HCT116 (cell line): ENCODE results near the gene SDC3. TPM values are rescaled to one million over a fixed set of nuclear protein-coding genes. Genes with fewer than 3 reads are reported as not detected.

ENCODE experiments used
- ATAC-seq: fragments of 200-7000 bp; cut with Tn5 transposase; 2 replicates; pipeline ENCODE4 v1.9.1; 2020; ENCODE audit warnings: mild to moderate bottlenecking, moderate library complexity
- BruUV-seq: library from RNA; stranded (reverse); fragments of 400-500 nt; replicated peaks from 2 replicates; lab custom pipeline; 2021; lab: Mats Ljungman, UMichigan
- CTCF ChIA-PET: fragments of 300-600 bp; sonication (Branson Sonifier 250); formaldehyde crosslinking; loops from one replicate; lab custom pipeline; 2021; ENCODE audit warnings: antibody characterized with exemption; lab: Charles Lee
- POLR2A ChIA-PET: fragments of 300-600, 350-600 bp; sonication (Branson Sonifier 250); formaldehyde crosslinking; loops from one replicate; lab custom pipeline; 2021; ENCODE audit warnings: antibody characterized with exemption; lab: Charles Lee
- RAD21 ChIA-PET, 2 experiments: fragments of 300-600 bp; sonication (Branson Sonifier 250); formaldehyde crosslinking; loops; one replicate each; lab custom pipeline; 2023; ENCODE audit warnings: low total read pairs in 2 of 2; ENCODE audit not compliant: uncharacterized antibody in 2 of 2, unreplicated experiment in 2 of 2, low non-redundant PET in 1 of 2; lab: Charles Lee
- DNase-seq: peaks from one replicate; pipeline ENCODE4 v3.0.0-alpha.2; 2010; ENCODE audit warnings: low read depth, low spot score
- H2AFZ ChIP-seq: fragments of 200-600 bp; shearing (Covaris generic), sonication (generic); 2 replicates; pipeline ENCODE4 v1.6.1; 2017; ENCODE audit warnings: low read depth, mixed run types, mixed read lengths, antibody characterized with exemption, low read length; ENCODE audit not compliant: poor library complexity, severe bottlenecking
- H3K27ac ChIP-seq: 2 replicates; pipeline ENCODE4 v1.5.1; 2012; ENCODE audit warnings: low read depth, low read length
- H3K27me3 ChIP-seq: fragments of 200-600 bp; sonication (generic); 2 replicates; pipeline ENCODE4 v1.6.1; 2016; ENCODE audit warnings: mixed run types, low read length, mixed read lengths; ENCODE audit not compliant: insufficient read depth
- H3K36me3 ChIP-seq, 2 experiments: fragments of 200-500 bp in 1 of 2; fragments of 200-600 bp in 1 of 2; sonication (Bioruptor generic) in 1 of 2; sonication (generic) in 1 of 2; 2 replicates each; pipeline versions ENCODE4 v1.5.1 to v1.6.1; 2014 to 2016; ENCODE audit warnings: low read length in 2 of 2, inconsistent platforms in 1 of 2, mixed read lengths in 1 of 2, mixed run types in 1 of 2; ENCODE audit not compliant: insufficient read depth in 2 of 2, control insufficient read depth in 1 of 2
- H3K4me1 ChIP-seq, 2 experiments: fragments of 200-600 bp in 1 of 2; sonication (generic) in 1 of 2; 2 replicates each; pipeline versions ENCODE4 v1.5.1 to v1.6.1; 2012 to 2017; ENCODE audit warnings: low read length in 2 of 2, inconsistent platforms in 1 of 2, mild to moderate bottlenecking in 1 of 2, mixed read lengths in 1 of 2, mixed run types in 1 of 2, moderate library complexity in 1 of 2; ENCODE audit not compliant: insufficient read depth in 2 of 2, control insufficient read depth in 1 of 2
- H3K4me2 ChIP-seq: fragments of 200-600 bp; sonication (generic); 2 replicates; pipeline ENCODE4 v1.6.1; 2017; ENCODE audit warnings: mixed run types, low read length, mixed read lengths
- H3K4me3 ChIP-seq, 2 experiments: fragments of 200-600 bp in 1 of 2; sonication (generic) in 1 of 2; replicated peaks in 1 of 2; 2 replicates each; pipeline ENCODE4 v1.5.1; 2011 to 2016; ENCODE audit warnings: low read length in 2 of 2, control low read depth in 1 of 2, low read depth in 1 of 2, mild to moderate bottlenecking in 1 of 2, mixed read lengths in 1 of 2, mixed run types in 1 of 2
- H3K79me2 ChIP-seq: fragments of 200-600 bp; sonication (generic); 2 replicates; pipeline ENCODE4 v1.6.1; 2017; ENCODE audit warnings: mild to moderate bottlenecking, mixed run types, low read length, moderate library complexity, mixed read lengths; ENCODE audit not compliant: insufficient read depth
- H3K9ac ChIP-seq: fragments of 200-600 bp; sonication (generic); 2 replicates; pipeline ENCODE4 v1.6.1; 2016; ENCODE audit warnings: low read length, mixed read lengths
- H3K9me2 ChIP-seq: fragments of 200-600 bp; sonication (generic), shearing (Covaris generic); 2 replicates; pipeline ENCODE4 v1.6.1; 2017; ENCODE audit warnings: mixed run types, mild to moderate bottlenecking, moderate library complexity; ENCODE audit not compliant: insufficient read depth
- H3K9me3 ChIP-seq, 2 experiments: fragments of 200-500 bp in 1 of 2; fragments of 200-600 bp in 1 of 2; sonication (Bioruptor generic) in 1 of 2; sonication (generic) in 1 of 2; 2 replicates each; pipeline ENCODE4 v1.6.1; 2014 to 2017; ENCODE audit warnings: low read length in 2 of 2, mixed read lengths in 2 of 2, inconsistent platforms in 1 of 2, low read depth in 1 of 2, mild to moderate bottlenecking in 1 of 2, mixed run types in 1 of 2, moderate library complexity in 1 of 2; ENCODE audit not compliant: control insufficient read depth in 1 of 2, insufficient read depth in 1 of 2
- H4K20me1 ChIP-seq: fragments of 200-600 bp; sonication (generic), shearing (Covaris generic); 2 replicates; pipeline ENCODE4 v1.6.1; 2017; ENCODE audit warnings: mixed run types, mild to moderate bottlenecking, moderate library complexity; ENCODE audit not compliant: insufficient read depth
- CBX3 ChIP-seq: IDR thresholded peaks from 2 replicates; pipeline ENCODE4 v1.6.1; 2012; ENCODE audit warnings: low read depth
- CEBPB ChIP-seq: IDR thresholded peaks from 2 replicates; pipeline ENCODE4 v1.6.1; 2012; ENCODE audit warnings: low read depth
- CTCF ChIP-seq, 3 experiments: fragments of 200-600 bp in 1 of 3; sonication (generic) in 1 of 3; IDR thresholded peaks in 2 of 3; conservative IDR thresholded peaks in 1 of 3; 2 replicates each; pipeline ENCODE4 v1.5.1; 2012 to 2017; ENCODE audit warnings: low read depth in 2 of 3, low read length in 2 of 3, antibody characterized with exemption in 1 of 3, borderline replicate concordance in 1 of 3, control low read depth in 1 of 3, mild to moderate bottlenecking in 1 of 3, mixed read lengths in 1 of 3, mixed run types in 1 of 3, moderate library complexity in 1 of 3; ENCODE audit not compliant: insufficient read depth in 1 of 3
- EGR1 ChIP-seq: IDR thresholded peaks from 2 replicates; pipeline ENCODE4 v1.6.1; 2012; ENCODE audit warnings: low read depth
- ELF1 ChIP-seq: IDR thresholded peaks from 2 replicates; pipeline ENCODE4 v1.6.1; 2012; ENCODE audit warnings: low read depth, borderline replicate concordance
- EZH2 ChIP-seq: fragments of 200-600 bp; sonication (generic); IDR thresholded peaks from 2 replicates; pipeline ENCODE4 v1.6.1; 2017; ENCODE audit warnings: antibody characterized with exemption, mixed run types
- EZH2phosphoT487 ChIP-seq: fragments of 200-600 bp; IDR thresholded peaks from 2 replicates; pipeline ENCODE4 v1.6.1; 2018; ENCODE audit warnings: antibody characterized with exemption, borderline replicate concordance
- JUND ChIP-seq: IDR thresholded peaks from 2 replicates; pipeline ENCODE4 v1.6.1; 2012
- POLR2AphosphoS5 ChIP-seq: IDR thresholded peaks from 2 replicates; pipeline ENCODE4 v1.6.1; 2011; ENCODE audit warnings: mild to moderate bottlenecking, low read depth, low read length, moderate library complexity
- RAD21 ChIP-seq: IDR thresholded peaks from 2 replicates; pipeline ENCODE4 v1.6.1; 2012; ENCODE audit warnings: low read depth, mild to moderate bottlenecking
- SIN3A ChIP-seq: IDR thresholded peaks from 2 replicates; pipeline ENCODE4 v1.6.1; 2012; ENCODE audit warnings: low read depth
- SP1 ChIP-seq: IDR thresholded peaks from 2 replicates; pipeline ENCODE4 v1.6.1; 2012; ENCODE audit warnings: low read depth
- SRF ChIP-seq: IDR thresholded peaks from 2 replicates; pipeline ENCODE4 v1.6.1; 2012; ENCODE audit warnings: low read depth
- ZNF274 ChIP-seq: fragments of 200-500 bp; sonication (Bioruptor generic); IDR thresholded peaks from 2 replicates; pipeline ENCODE4 v1.6.1; 2014; ENCODE audit warnings: mild to moderate bottlenecking, low read depth, low read length, inconsistent platforms
- intact Hi-C: fragments of 100-400 bp; cut with micrococcal nuclease; formaldehyde crosslinking; loops from 2 replicates; pipeline ENCODE4 v1.10.0; 2022
- total RNA-seq: library from RNA; stranded (reverse); gene quantifications from one replicate; pipeline ENCODE4 v1.2.1, GENCODE V29; 2021; ENCODE audit not compliant: unreplicated experiment
- TF ChIP-seq, protein P1 (sequence below): IDR thresholded peaks from 2 replicates; pipeline ENCODE4 v1.6.1; 2011; ENCODE audit warnings: mild to moderate bottlenecking, low read length, moderate library complexity; ENCODE audit not compliant: insufficient replicate concordance; ENCODE audit errors: extremely low read depth
- TF ChIP-seq, protein P2 (sequence below): IDR thresholded peaks from 2 replicates; pipeline ENCODE4 v1.6.1; 2012

The SDC3 gene
- total RNA-seq, 1 experiment from 2014 or later: 40.1 TPM

GRCh38 chr1:30905403-30905802 is 3.2 kb downstream of the SDC3 start:
- BruUV-seq: no TSS peak
- Histone ChIP-seq H3K4me2 (no peak overlapping the region), H3K36me3 (no peaks in the 10 kb centered on the region), H3K27me3 (no peaks in the 10 kb centered on the region), H3K4me1 (peaks cover 19 to 33% of the 10 kb centered on the region in 2 experiments), H3K9me2 (no peaks in the 10 kb centered on the region), H3K9ac (no peak overlapping the region), H2AFZ (no peak overlapping the region), H4K20me1 (no peaks in the 10 kb centered on the region), H3K79me2 (peaks cover 24% of the 10 kb centered on the region), H3K9me3 (no peaks in the 10 kb centered on the region), H3K27ac (no peak overlapping the region), H3K4me3 (no peak overlapping the region)
- ChIA-PET POLR2A (no interaction called here), CTCF (interaction anchor here (1.1 to 1.9 kb wide), 3 partner anchors 104 to 187 kb away, joined by 3 to 6 read pairs (median 3); no protein-coding TSS in a partner anchor), RAD21 (no interaction called here)
- no peak for ATAC-seq
- TF ChIP-seq SIN3A: no peak
- no peak for TF ChIP-seq JUND
- TF ChIP-seq RAD21: no peak
- TF ChIP-seq EGR1: no peak
- TF ChIP-seq, protein P1, sequence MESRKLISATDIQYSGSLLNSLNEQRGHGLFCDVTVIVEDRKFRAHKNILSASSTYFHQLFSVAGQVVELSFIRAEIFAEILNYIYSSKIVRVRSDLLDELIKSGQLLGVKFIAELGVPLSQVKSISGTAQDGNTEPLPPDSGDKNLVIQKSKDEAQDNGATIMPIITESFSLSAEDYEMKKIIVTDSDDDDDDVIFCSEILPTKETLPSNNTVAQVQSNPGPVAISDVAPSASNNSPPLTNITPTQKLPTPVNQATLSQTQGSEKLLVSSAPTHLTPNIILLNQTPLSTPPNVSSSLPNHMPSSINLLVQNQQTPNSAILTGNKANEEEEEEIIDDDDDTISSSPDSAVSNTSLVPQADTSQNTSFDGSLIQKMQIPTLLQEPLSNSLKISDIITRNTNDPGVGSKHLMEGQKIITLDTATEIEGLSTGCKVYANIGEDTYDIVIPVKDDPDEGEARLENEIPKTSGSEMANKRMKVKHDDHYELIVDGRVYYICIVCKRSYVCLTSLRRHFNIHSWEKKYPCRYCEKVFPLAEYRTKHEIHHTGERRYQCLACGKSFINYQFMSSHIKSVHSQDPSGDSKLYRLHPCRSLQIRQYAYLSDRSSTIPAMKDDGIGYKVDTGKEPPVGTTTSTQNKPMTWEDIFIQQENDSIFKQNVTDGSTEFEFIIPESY: no peak
- intact Hi-C loops: no loop called here
- DNase-seq: no peak

DNA sequence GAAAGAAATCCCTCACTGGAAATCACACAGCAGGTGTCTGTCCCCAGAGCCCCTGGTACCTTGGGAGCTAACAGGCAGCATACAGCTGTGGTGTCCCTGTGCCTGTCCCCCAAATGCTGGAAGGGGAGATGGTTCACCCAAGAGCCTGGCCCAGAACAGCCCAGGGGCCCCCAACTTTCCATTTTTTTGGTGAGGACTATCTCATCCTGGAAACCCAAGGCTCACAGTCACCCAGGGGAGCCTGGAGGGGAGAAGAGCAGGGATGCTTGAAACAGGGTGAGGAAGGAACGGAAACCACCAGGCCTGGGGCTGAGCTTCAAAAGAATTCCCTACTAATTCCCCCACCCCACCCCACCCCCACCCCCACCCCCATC is 3.6 kb downstream of the SDC3 start:
- Histone ChIP-seq H3K9ac (no peak overlapping the region), H3K27ac (no peak overlapping the region)
- intact Hi-C loops: no loop called here
- RAD21 ChIA-PET: no interaction called here
- TF ChIP-seq EZH2phosphoT487 (no peak), ELF1 (no peak), RAD21 (no peak), SRF (no peak), CBX3 (no peak), POLR2AphosphoS5 (no peak), SP1 (no peak), CEBPB (no peak), CTCF (IDR thresholded peaks at IDR 0.05 in 2 of 3, conservative IDR thresholded peaks at IDR 0.05 in 1 of 3; ENCODE audit: borderline replicate concordance in 1 of 3, insufficient read depth in 1 of 3, low read depth in 2 of 3, low read length in 2 of 3) (no peak), ZNF274 (no peak), EZH2 (no peak)
- TF ChIP-seq, protein P2, sequence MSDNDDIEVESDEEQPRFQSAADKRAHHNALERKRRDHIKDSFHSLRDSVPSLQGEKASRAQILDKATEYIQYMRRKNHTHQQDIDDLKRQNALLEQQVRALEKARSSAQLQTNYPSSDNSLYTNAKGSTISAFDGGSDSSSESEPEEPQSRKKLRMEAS: no peak
- TF ChIP-seq, all 23 proteins: peak for 0
- no peaks in the 10 kb centered on the region for H3K9me2 ChIP-seq
- H4K20me1 ChIP-seq: no peaks in the 10 kb centered on the region
- H2AFZ ChIP-seq: no peak overlapping the region
- ChIA-PET CTCF (interaction anchor here (0.7 to 1.9 kb wide), 4 partner anchors 102 to 187 kb away, joined by 3 to 6 read pairs (median 3); no protein-coding TSS in a partner anchor), POLR2A (interaction anchor here (0.9 kb wide), 1 partner anchor 100 kb away, joined by 3 read pairs; no protein-coding TSS in a partner anchor)
- no peak overlapping the region for H3K4me3 ChIP-seq
- H3K4me1 ChIP-seq: peaks cover 17 to 29% of the 10 kb centered on the region in 2 experiments
- DNase-seq (no peak), ATAC-seq (no peak)
- H3K9me3 ChIP-seq: no peaks in the 10 kb centered on the region
- H3K79me2 ChIP-seq: peaks cover 24% of the 10 kb centered on the region
- no peak overlapping the region for H3K4me2 ChIP-seq
- H3K27me3 ChIP-seq: no peaks in the 10 kb centered on the region
- BruUV-seq: no TSS peak
- H3K36me3 ChIP-seq: no peaks in the 10 kb centered on the region
